Muscle of leg (tissue), 11 donors: ENCODE measurements around the gene NBEA. TPM values are rescaled to one million over a fixed set of nuclear protein-coding genes. Genes with fewer than 3 reads are reported as not detected.

Experiments
- DNase-seq: peaks from one replicate; pipeline ENCODE4 v3.0.0; 2013
- H3K27ac ChIP-seq: one replicate; pipeline ENCODE4 v1.5.1; 2013; ENCODE audit warnings: mild to moderate bottlenecking, low read length, control low read depth
- H3K27me3 ChIP-seq: one replicate; pipeline ENCODE4 v1.6.1; 2013; ENCODE audit warnings: low read length; ENCODE audit not compliant: control insufficient read depth, insufficient read depth
- H3K36me3 ChIP-seq: one replicate; pipeline ENCODE4 v1.6.1; 2013; ENCODE audit warnings: low read length; ENCODE audit not compliant: control insufficient read depth, insufficient read depth
- H3K4me1 ChIP-seq: one replicate; pipeline ENCODE4 v1.6.1; 2013; ENCODE audit warnings: low read length; ENCODE audit not compliant: control insufficient read depth, insufficient read depth
- H3K4me3 ChIP-seq: one replicate; pipeline ENCODE4 v1.5.1; 2013; ENCODE audit warnings: low read length, control low read depth
- H3K9me3 ChIP-seq: replicated peaks from 2 replicates; pipeline ENCODE4 v1.6.1; 2013; ENCODE audit warnings: low read depth, low read length; ENCODE audit not compliant: control insufficient read depth
- WGBS: methylation state at CpG from one replicate; pipeline ENCODE4 v1.1.5; 2013; ENCODE audit warnings: missing lambda C conversion rate; ENCODE audit not compliant: insufficient coverage; 5-methylcytosine and 5-hydroxymethylcytosine counted together
- polyA plus RNA-seq, 8 donors: library from polyadenylated mRNA; unstranded; fragments of 120-200 nt; gene quantifications; one replicate each; pipeline versions ENCODE4 v1.2.1 to v1.2.3, GENCODE V29; 2013; ENCODE audit warnings: inconsistent platforms in 1 of 8, low replicate concordance in 1 of 8; ENCODE audit not compliant: insufficient read length in 8 of 8, insufficient read depth in 1 of 8
- total RNA-seq: library from RNA; stranded (reverse); fragments of 120-200 nt; gene quantifications from one replicate; pipeline ENCODE4 v1.2.4, GENCODE V29; 2013

Gene NBEA
- total and polyA plus RNA-seq, 9 donors: 10.1 to 19.8 (median 16.0) TPM

DNA sequence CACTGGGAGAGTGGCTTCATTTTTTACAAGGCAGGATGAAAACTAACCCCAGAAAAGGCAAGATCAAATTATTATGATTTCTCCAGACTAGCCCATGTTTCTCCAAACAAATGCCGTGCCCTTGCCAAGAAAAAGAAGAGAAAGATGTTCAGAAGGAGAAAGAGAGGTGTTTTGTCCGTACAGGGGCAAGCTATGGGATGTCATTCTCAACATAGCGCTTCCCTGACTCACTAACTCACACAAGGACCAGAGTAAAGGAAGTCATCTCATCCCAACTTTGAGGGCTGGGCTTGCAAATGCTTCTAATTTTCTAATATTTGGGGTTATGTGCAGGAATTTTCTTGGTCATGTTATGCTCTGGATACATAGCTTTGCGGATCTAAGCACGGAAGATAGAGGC, 758.6 kb downstream of the NBEA start:
- DNase-seq: peak; percentile 54
- peaks cover 39% of the 10 kb centered on the region for H3K4me1 ChIP-seq
- peaks cover 2% of the 10 kb centered on the region for H3K27me3 ChIP-seq
- H3K4me3 ChIP-seq: no peak overlapping the region
- H3K9me3 ChIP-seq: no peaks in the 10 kb centered on the region
- no CpG with 5 or more reads among the region's 5 CpGs for WGBS
- H3K27ac ChIP-seq: peak overlapping the region; percentile 88
- H3K36me3 ChIP-seq: no peaks in the 10 kb centered on the region

DNA sequence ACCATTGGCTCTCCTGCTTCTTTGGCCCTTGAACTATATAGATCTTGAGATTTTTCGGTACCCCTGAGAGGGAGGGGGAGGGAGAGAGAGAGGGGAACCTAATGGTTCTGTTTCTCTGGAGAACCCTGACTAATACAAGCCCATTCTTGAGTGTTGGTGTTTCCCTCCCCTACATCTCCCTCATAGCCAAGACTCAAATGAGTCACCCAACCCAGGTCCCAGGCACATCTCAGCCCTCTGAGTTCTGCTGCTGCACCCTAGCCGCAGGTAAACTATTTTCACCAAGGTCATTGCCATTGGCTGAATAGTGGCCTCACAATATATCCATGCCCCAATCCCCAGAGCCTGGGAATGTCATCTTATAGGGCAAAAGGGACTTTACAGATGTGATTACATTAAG, 760.2 kb downstream of the NBEA start:
- DNase-seq: no peak
- no peaks in the 10 kb centered on the region for H3K9me3 ChIP-seq
- WGBS: no CpG with 5 or more reads among the region's 2 CpGs
- peaks cover 2% of the 10 kb centered on the region for H3K27me3 ChIP-seq
- no peak overlapping the region for H3K27ac ChIP-seq
- H3K4me1 ChIP-seq: peaks cover 32% of the 10 kb centered on the region
- no peaks in the 10 kb centered on the region for H3K36me3 ChIP-seq
- no peak overlapping the region for H3K4me3 ChIP-seq

- no CpG with 5 or more reads among the region's 3 CpGs for WGBS
- Histone ChIP-seq H3K27me3 (peaks cover 2% of the 10 kb centered on the region), H3K36me3 (no peaks in the 10 kb centered on the region)
Observed at GRCh38 chr13:35703061-35703460, 761.0 kb downstream of the NBEA start.

GRCh38 chr13:35704331-35704730, 762.3 kb downstream of the NBEA start:
- no peaks in the 10 kb centered on the region for H3K27me3 ChIP-seq
- H3K9me3 ChIP-seq: no peaks in the 10 kb centered on the region
- no peak overlapping the region for H3K4me3 ChIP-seq
- H3K36me3 ChIP-seq: no peaks in the 10 kb centered on the region
- H3K4me1 ChIP-seq: peaks cover 19% of the 10 kb centered on the region
- WGBS: 71% methylated on average over 1 of the region's 1 CpG
- no peak for DNase-seq
- peak overlapping the region; percentile 31 for H3K27ac ChIP-seq

More at GRCh38 chr13:35703061-35703460, 761.0 kb downstream of the NBEA start:
- no peak overlapping the region for H3K27ac ChIP-seq
- H3K9me3 ChIP-seq: no peaks in the 10 kb centered on the region
- no peak for DNase-seq
- peaks cover 29% of the 10 kb centered on the region for H3K4me1 ChIP-seq
- no peak overlapping the region for H3K4me3 ChIP-seq

DNA sequence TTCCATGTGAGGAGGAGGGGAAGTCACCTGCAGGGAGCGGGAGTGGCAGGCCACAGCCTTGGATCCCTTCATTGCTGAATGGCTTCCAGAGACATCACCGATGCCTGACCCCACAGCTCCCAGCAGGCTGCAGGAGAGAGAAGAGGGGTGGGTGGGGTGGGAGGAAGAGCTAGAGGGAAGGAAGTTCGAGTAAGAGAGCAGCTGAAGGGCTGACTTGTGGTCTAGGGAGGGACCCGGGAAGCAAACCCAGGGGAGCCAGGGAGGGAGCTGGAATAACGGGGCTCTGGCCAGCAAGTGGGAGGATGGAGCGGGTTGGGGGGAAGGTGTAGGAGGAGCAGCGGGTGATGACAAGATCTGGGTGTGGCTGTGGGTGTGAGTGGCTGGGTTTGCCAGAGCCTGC, 764.2 kb downstream of the NBEA start:
- Histone ChIP-seq H3K9me3 (no peaks in the 10 kb centered on the region), H3K27ac (no peak overlapping the region), H3K27me3 (no peaks in the 10 kb centered on the region), H3K4me1 (peaks cover 5% of the 10 kb centered on the region), H3K4me3 (no peak overlapping the region), H3K36me3 (no peaks in the 10 kb centered on the region)
- WGBS: 59% methylated on average over 7 of the region's 7 CpGs
- DNase-seq: no peak

DNA sequence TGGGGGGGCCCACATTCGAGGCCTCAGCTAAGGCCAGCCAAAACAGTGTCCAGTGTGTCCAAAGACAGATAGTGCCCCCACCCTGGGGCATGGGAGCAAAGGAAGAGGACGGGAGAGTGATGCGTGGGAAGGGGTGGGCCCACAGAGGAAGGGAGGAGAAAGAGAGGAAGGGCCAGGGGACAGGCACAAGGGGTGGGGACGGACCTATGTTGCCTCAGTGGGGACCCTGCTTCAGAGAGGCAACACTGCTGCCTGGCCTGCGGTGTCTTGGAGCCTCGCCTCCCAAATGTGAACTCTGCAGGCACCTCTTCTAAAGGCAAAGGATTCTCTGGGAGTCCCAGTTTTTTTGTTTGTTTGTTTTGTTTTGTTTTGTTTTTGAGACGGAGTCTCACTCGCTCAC, 764.7 kb downstream of the NBEA start:
- no peaks in the 10 kb centered on the region for H3K9me3 ChIP-seq
- H3K36me3 ChIP-seq: no peaks in the 10 kb centered on the region
- no peak overlapping the region for H3K4me3 ChIP-seq
- no peak for DNase-seq
- no peaks in the 10 kb centered on the region for H3K27me3 ChIP-seq
- WGBS: 89% methylated on average over 5 of the region's 8 CpGs
- H3K4me1 ChIP-seq: peaks cover 7% of the 10 kb centered on the region
- H3K27ac ChIP-seq: no peak overlapping the region

DNA sequence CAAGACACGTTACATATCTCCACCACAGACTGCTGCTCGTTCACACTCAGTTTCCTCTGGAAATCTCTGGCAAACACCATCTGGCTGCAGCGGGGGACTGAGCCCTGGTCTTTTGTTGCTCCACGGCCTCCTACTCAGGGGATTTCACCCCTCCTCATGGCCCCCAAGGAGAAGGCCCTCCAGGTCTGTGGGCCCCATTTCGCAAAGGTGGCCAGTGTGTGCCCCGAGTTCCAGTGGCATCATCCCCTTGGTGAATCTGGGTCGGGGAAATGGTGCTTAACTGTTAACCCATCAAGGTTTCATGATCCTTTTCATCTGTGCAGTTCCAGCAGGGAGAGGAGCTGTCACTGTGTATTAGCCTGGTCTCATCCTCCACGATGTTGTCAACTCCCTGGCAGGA, 769.8 kb downstream of the NBEA start:
- Histone ChIP-seq H3K27me3 (no peaks in the 10 kb centered on the region), H3K4me3 (no peak overlapping the region)

DNA sequence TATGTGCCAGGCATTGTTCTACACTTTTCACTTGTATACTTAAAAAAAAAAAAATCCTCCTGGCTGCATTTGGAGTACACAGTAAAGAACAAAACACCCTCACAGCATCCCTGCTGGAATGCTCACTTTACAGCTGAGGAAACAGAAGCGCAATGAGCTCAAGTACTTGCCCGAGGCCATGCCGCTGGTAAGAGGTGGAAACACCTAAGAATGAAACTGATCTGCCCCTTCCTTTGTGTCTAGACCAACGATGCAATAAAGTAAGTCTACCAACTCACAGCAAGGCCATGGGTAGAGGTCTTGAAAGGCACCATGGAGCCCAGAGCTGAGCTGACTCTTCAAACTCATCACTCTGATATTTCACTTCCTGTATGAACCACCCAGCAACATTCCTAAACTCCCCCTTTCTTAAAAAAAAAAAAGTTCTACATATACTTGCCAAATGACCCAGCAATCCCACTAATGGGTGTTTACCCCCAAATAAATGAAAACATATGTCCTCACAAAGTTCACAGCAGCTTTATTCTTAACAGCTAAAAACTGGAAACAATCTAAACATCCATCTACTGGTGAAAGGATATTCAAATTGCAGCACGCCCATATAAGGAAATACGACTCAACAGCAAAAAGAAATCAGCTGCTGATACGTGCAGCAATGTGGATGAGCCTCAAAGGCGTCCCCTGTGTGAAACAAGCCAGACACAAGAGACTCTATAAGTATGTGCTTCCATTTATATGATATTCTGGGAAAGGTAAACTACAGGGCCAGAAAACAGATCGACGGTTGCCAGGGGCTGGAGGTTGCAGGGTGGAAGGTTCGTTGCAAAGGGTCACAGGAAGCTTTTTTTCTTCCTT, 771.1 kb downstream of the NBEA start:
- Histone ChIP-seq H3K27ac (peak overlapping the region; percentile 77), H3K27me3 (no peaks in the 10 kb centered on the region), H3K9me3 (no peaks in the 10 kb centered on the region), H3K4me1 (peaks cover 48% of the 10 kb centered on the region), H3K36me3 (no peaks in the 10 kb centered on the region), H3K4me3 (no peak overlapping the region)
- whole genome bisulfite sequencing: 30% methylated on average over 8 of the region's 11 CpGs
- DNase-seq: peak; percentile 96

More for the DNA sequence above, 769.8 kb downstream of the NBEA start:
- WGBS: 85% methylated on average over 8 of the region's 8 CpGs
- no peaks in the 10 kb centered on the region for H3K9me3 ChIP-seq
- no peaks in the 10 kb centered on the region for H3K36me3 ChIP-seq
- H3K4me1 ChIP-seq: peaks cover 47% of the 10 kb centered on the region
- no peak overlapping the region for H3K27ac ChIP-seq
- DNase-seq: no peak

GRCh38 chr13:35714121-35714520, 772.1 kb downstream of the NBEA start:
- Histone ChIP-seq H3K27me3 (no peaks in the 10 kb centered on the region), H3K9me3 (no peaks in the 10 kb centered on the region), H3K4me3 (no peak overlapping the region), H3K27ac (peak overlapping the region; percentile 74), H3K4me1 (peaks cover 48% of the 10 kb centered on the region), H3K36me3 (no peaks in the 10 kb centered on the region)
- peak; percentile 69 for DNase-seq
- 31% methylated on average over 6 of the region's 6 CpGs for WGBS

GRCh38 chr13:35714588-35715377, 772.7 kb downstream of the NBEA start:
- DNase-seq: peak; percentile 61
- peaks cover 45% of the 10 kb centered on the region for H3K4me1 ChIP-seq
- no peaks in the 10 kb centered on the region for H3K27me3 ChIP-seq
- peak overlapping the region; percentile 74 for H3K27ac ChIP-seq
- no peak overlapping the region for H3K4me3 ChIP-seq
- H3K9me3 ChIP-seq: no peaks in the 10 kb centered on the region
- 19% methylated on average over 8 of the region's 9 CpGs for WGBS
- H3K36me3 ChIP-seq: no peaks in the 10 kb centered on the region
